ENCODE results near the gene CREB5. TPM values are rescaled to one million over a fixed set of nuclear protein-coding genes. Genes with fewer than 3 reads are reported as not detected.

The CREB5 gene
- total and polyA plus RNA-seq, 2 of the 8 experiments (the other 6 are each of a cell fraction or from before 2014, with no cell fraction given): 2.4 to 2.7 TPM

- Histone ChIP-seq H3K56ac (replicated peaks; ENCODE audit: insufficient read length, low read depth, low read length) (no peak overlapping the region), H3K9me3 (ENCODE audit: insufficient read depth in 2 of 2, low read depth in 1 of 2, low read length in 1 of 2) (no peaks in the 10 kb centered on the region), H3K14ac (ENCODE audit: insufficient read length) (no peak overlapping the region), H3K36me3 (ENCODE audit: control insufficient read depth in 2 of 4, insufficient read depth in 4 of 4, low read length in 3 of 4) (no peaks in the 10 kb centered on the region), H2BK5ac (ENCODE audit: low read depth, low read length) (no peak overlapping the region), H2AFZ (ENCODE audit: low read length) (no peak overlapping the region), H3K79me1 (ENCODE audit: low read depth, low read length) (no peaks in the 10 kb centered on the region), H4K8ac (ENCODE audit: extremely low read depth, insufficient read depth, low read length) (no peak overlapping the region), H3K23me2 (ENCODE audit: low read depth, low read length) (no peaks in the 10 kb centered on the region), H2BK20ac (ENCODE audit: low read length) (no peak overlapping the region), H2BK15ac (ENCODE audit: low read length) (no peak overlapping the region), H3K79me2 (ENCODE audit: control insufficient read depth in 1 of 2, insufficient read depth in 2 of 2, low read length in 2 of 2) (no peaks in the 10 kb centered on the region), H4K91ac (replicated peaks; ENCODE audit: insufficient read length, low read length) (no peak overlapping the region), H2BK120ac (replicated peaks; ENCODE audit: low read depth, low read length) (no peak overlapping the region), H3K23ac (ENCODE audit: insufficient read length) (no peak overlapping the region), H4K5ac (ENCODE audit: insufficient read length, low read depth, low read length) (no peak overlapping the region), H2BK12ac (ENCODE audit: low read depth, low read length) (no peak overlapping the region), H3K4me1 (replicated peaks in 1 of 4; ENCODE audit: control insufficient read depth in 3 of 4, insufficient read depth in 4 of 4, low read length in 3 of 4) (no peaks in the 10 kb centered on the region), H3K27ac (ENCODE audit: low read depth, low read length) (no peak overlapping the region), H3K4me3 (ENCODE audit: extremely low read depth in 1 of 4, insufficient read depth in 2 of 4, low read depth in 3 of 4, low read length in 4 of 4) (no peak overlapping the region), H3K4me2 (ENCODE audit: insufficient read depth in 1 of 2, low read depth in 2 of 2, low read length in 2 of 2) (no peak overlapping the region), H3K18ac (ENCODE audit: extremely low read depth, low read length) (no peak overlapping the region), H2AK5ac (ENCODE audit: low read depth, low read length) (no peak overlapping the region), H3K27me3 (replicated peaks in 1 of 4; ENCODE audit: control insufficient read depth in 3 of 4, extremely low read depth in 1 of 4, insufficient read depth in 3 of 4, low read length in 3 of 4) (no peaks in the 10 kb centered on the region), H4K20me1 (replicated peaks in 1 of 2; ENCODE audit: control insufficient read depth in 1 of 2, insufficient read depth in 2 of 2, low read length in 2 of 2) (no peaks in the 10 kb centered on the region), H3K9ac (replicated peaks in 1 of 4; ENCODE audit: extremely low read depth in 1 of 4, low read depth in 3 of 4, low read length in 3 of 4) (no peak overlapping the region), H3K4ac (replicated peaks; ENCODE audit: insufficient read length, low read depth, low read length) (no peak overlapping the region)
- CTCF ChIA-PET (ENCODE audit: partially characterized antibody): interaction anchor here (0.6 to 1.4 kb wide), 5 partner anchors 13 to 235 kb away, joined by 3 to 4 read pairs (median 3); no protein-coding TSS in a partner anchor
- 83% methylated on average over 2 of the region's 2 CpGs; no CpG with 5 or more reads in 1 of the 2 experiments for WGBS, 2 experiments (ENCODE audit: extremely low coverage in 1 of 2, insufficient coverage in 1 of 2, insufficient read length in 1 of 2, insufficient replicate concordance in 2 of 2, low coverage in 1 of 2, low lambda C conversion rate in 2 of 2, missing lambda C conversion rate in 1 of 2)
- DNase-seq (ENCODE audit: low read depth in 1 of 2, low spot score in 2 of 2) (no peak), FAIRE-seq (no peak)
- POLR2A ChIA-PET (ENCODE audit: partially characterized antibody): no interaction called here
- no peak for TF ChIP-seq TAF7 (optimal IDR thresholded peaks at IDR 0.05; ENCODE audit: borderline replicate concordance, low read depth, low read length)
- no peak for TF ChIP-seq TBP (IDR thresholded peaks at IDR 0.05; ENCODE audit: low read depth, low read length)
- no peak for TF ChIP-seq CHD2 (IDR thresholded peaks at IDR 0.05; ENCODE audit: low read length)
- TF ChIP-seq RNF2 (IDR thresholded peaks at IDR 0.05; ENCODE audit: borderline replicate concordance, low read depth, low read length, missing control alignments, poor library complexity, severe bottlenecking): no peak
- TF ChIP-seq PHF8 (conservative IDR thresholded peaks at IDR 0.05; ENCODE audit: low read depth, low read length): no peak
- TF ChIP-seq CBX8 (IDR thresholded peaks at IDR 0.05; ENCODE audit: borderline replicate concordance, low read depth, low read length): no peak
- no peak for TF ChIP-seq EGR1 (IDR thresholded peaks at IDR 0.05; ENCODE audit: borderline replicate concordance, low read depth, low read length)
- no peak for TF ChIP-seq CHD1 (IDR thresholded peaks at IDR 0.05; ENCODE audit: low read depth, low read length)
- TF ChIP-seq TEAD4 (IDR thresholded peaks at IDR 0.05; ENCODE audit: low read depth, low read length): no peak
- no peak for TF ChIP-seq CEBPB (IDR thresholded peaks at IDR 0.05; ENCODE audit: low read depth, low read length)
- no peak for TF ChIP-seq RXRA (IDR thresholded peaks at IDR 0.05; ENCODE audit: insufficient read depth, low read depth, low read length)
- no peak for TF ChIP-seq EZH2 (IDR thresholded peaks at IDR 0.05; ENCODE audit: low read depth, low read length, severe bottlenecking)
- no peak for TF ChIP-seq ATF2 (IDR thresholded peaks at IDR 0.05; ENCODE audit: low read length)
These were observed 168.3 kb downstream of the CREB5 start for GRCh38 chr7:28580665-28581064.
